HG03135 (cell line): ENCODE measurements around the gene C17orf100.
"Not testable (repeated sequence)": the region's sequence is repeated elsewhere in the genome, so short reads cannot be mapped to it uniquely, and the experiment has no call there.

Experiments used
- ATAC-seq: cut with Tn5 transposase; IDR thresholded peaks from one replicate; pipeline ENCODE4 v1.9.1; 2021; ENCODE audit warnings: mild to moderate bottlenecking, moderate library complexity; ENCODE audit not compliant: unreplicated experiment

Gene C17orf100

GRCh38 chr17:6688944-6689343 is 37.4 kb downstream of the C17orf100 start:
- no peak for ATAC-seq

GRCh38 chr17:6690641-6691040 is 39.1 kb downstream of the C17orf100 start:
- no peak for ATAC-seq

GRCh38 chr17:6691546-6691945 is 40.0 kb downstream of the C17orf100 start:
- no peak for ATAC-seq

- not testable (repeated sequence) for ATAC-seq
These were observed 40.4 kb downstream of the C17orf100 start for GRCh38 chr17:6691958-6692357.

GRCh38 chr17:6695051-6695450 is 43.5 kb downstream of the C17orf100 start:
- no peak for ATAC-seq

- ATAC-seq: no peak
These were observed 44.0 kb downstream of the C17orf100 start for GRCh38 chr17:6695565-6695964.

- no peak for ATAC-seq
These were observed 45.3 kb downstream of the C17orf100 start for GRCh38 chr17:6696906-6697305.

- ATAC-seq: no peak
These were observed 46.4 kb downstream of the C17orf100 start for GRCh38 chr17:6698004-6698403.

- no peak for ATAC-seq
These were observed 48.7 kb downstream of the C17orf100 start for GRCh38 chr17:6699997-6700947.

- ATAC-seq: no peak
These were observed 49.4 kb downstream of the C17orf100 start for GRCh38 chr17:6700948-6701307.

- no peak for ATAC-seq
These were observed 50.2 kb downstream of the C17orf100 start for GRCh38 chr17:6701719-6702118.

GRCh38 chr17:6702567-6703215 is 51.1 kb downstream of the C17orf100 start:
- ATAC-seq: no peak
